ENCODE data around the gene WDR70. TPM values are rescaled to one million over a fixed set of nuclear protein-coding genes. Genes with fewer than 3 reads are reported as not detected.

Gene WDR70
- total and polyA plus RNA-seq, 2 donors (not counting 3 experiments of a cell fraction or from before 2014, with no cell fraction given), result 6.7 to 37.3 TPM

- no peaks in the 10 kb centered on the region for H3K27me3 ChIP-seq (ENCODE audit: control insufficient read depth in 2 of 2, insufficient read depth in 2 of 2, low read length in 2 of 2)
- H3K36me3 ChIP-seq (ENCODE audit: control insufficient read depth in 2 of 2, extremely low read depth in 1 of 2, insufficient read depth in 2 of 2, low read length in 2 of 2), result no peaks in the 10 kb centered on the region
- dilution Hi-C loops (cut with MboI; ENCODE audit: extremely low pct_ligation_motif_present, low sequenced_read_pairs), result no loop called here
- H4K20me1 ChIP-seq (replicated peaks; ENCODE audit: control insufficient read depth, extremely low read depth, insufficient read depth, low read length), result no peaks in the 10 kb centered on the region
- H3K27ac ChIP-seq (ENCODE audit: insufficient read depth, low read depth, low read length), result peak within 1 kb of the TSS; percentile 97
- peak within 1 kb of the TSS; percentile 98 for H3K9ac ChIP-seq (replicated peaks; ENCODE audit: extremely low read depth, insufficient read depth, low read length)
- peaks cover 16% of the 10 kb centered on the region for H3K4me1 ChIP-seq (ENCODE audit: control insufficient read depth, extremely low read depth, insufficient read depth, low read length)
- DNase-seq (ENCODE audit: low read depth, low spot score), result peak; percentile 94
- ChIA-PET CTCF (interaction anchor here (0.7 to 2.2 kb wide), 6 partner anchors 8 to 822 kb away, joined by 3 to 24 read pairs (median 4); partner anchors contain the start of gene WDR70), POLR2A (interaction anchor here (0.6 to 1.7 kb wide), 5 partner anchors 8 to 631 kb away, joined by 3 to 17 read pairs (median 4); partner anchors contain the start of gene WDR70)
- no peaks in the 10 kb centered on the region for H3K9me1 ChIP-seq (replicated peaks; ENCODE audit: control insufficient read depth, extremely low read depth, insufficient read depth, low read length)
- peak within 1 kb of the TSS; percentile 76 for H3K4me2 ChIP-seq (ENCODE audit: insufficient read depth, low read length)
- TF ChIP-seq CTCF (IDR thresholded peaks at IDR 0.05; ENCODE audit: extremely low read depth in 1 of 2, insufficient read depth in 1 of 2, low read depth in 1 of 2, low read length in 2 of 2), result no peak
- TF ChIP-seq POLR2A (IDR thresholded peaks at IDR 0.05; ENCODE audit: low read depth, low read length), result peak; percentile 86
- no peak for TF ChIP-seq FOS (IDR thresholded peaks at IDR 0.05; ENCODE audit: borderline replicate concordance, insufficient read depth, low read length)
- peak; percentile 48 for TF ChIP-seq MAX (IDR thresholded peaks at IDR 0.05; ENCODE audit: insufficient read depth, insufficient read length)
- TF ChIP-seq POLR2AphosphoS5 (IDR thresholded peaks at IDR 0.05; ENCODE audit: insufficient read depth, low read depth, low read length), result peak; percentile 84
- no peak for TF ChIP-seq GATA2 (IDR thresholded peaks at IDR 0.05; ENCODE audit: insufficient read depth, insufficient read length, low read depth, low read length)
- peak; percentile 88 for TF ChIP-seq MYC (IDR thresholded peaks at IDR 0.05; ENCODE audit: low read depth, low read length)
- TF ChIP-seq EZH2 (IDR thresholded peaks at IDR 0.05; ENCODE audit: borderline replicate concordance, low read depth, low read length, severe bottlenecking), result no peak
- no peak for TF ChIP-seq JUN (IDR thresholded peaks at IDR 0.05; ENCODE audit: borderline replicate concordance, insufficient read depth, insufficient read length, low read depth)
- no TSS peak for BruUV-seq (replicated peaks)
- peak within 1 kb of the TSS; percentile 72 to 97 (median 88) for H3K4me3 ChIP-seq (replicated peaks in 1 of 3; ENCODE audit: insufficient read depth in 1 of 3, low read depth in 1 of 3, low read length in 3 of 3)
- intact Hi-C loops (cut with micrococcal nuclease), result loop anchor here (1.0 to 5.0 kb wide), 3 partner anchors 8 to 184 kb away; partner anchors contain the start of genes CPLANE1 and WDR70
- H3K9me3 ChIP-seq (replicated peaks; ENCODE audit: control insufficient read depth, insufficient read depth, low read length), result no peaks in the 10 kb centered on the region
- H2AFZ ChIP-seq (ENCODE audit: low read depth, low read length), result peak within 1 kb of the TSS; percentile 64
- H3K79me2 ChIP-seq (ENCODE audit: control insufficient read depth, insufficient read depth, low read length), result peaks cover 44% of the 10 kb centered on the region
- peak; percentile 93 for FAIRE-seq
These were observed 8.0 kb upstream of the WDR70 start, which contains the start of gene NUP155 for GRCh38 chr5:37370864-37371726. Gene NUP155 (minus strand): TSS chr5:37371106. CDS start chr5:37370977, 129 bp downstream.
